ENCODE data around the gene PPIL3.
A peak's percentile ranks its signal among the peaks of the same experiment; 100 is the strongest.
"Not testable (repeated sequence)": the region's sequence is repeated elsewhere in the genome, so short reads cannot be mapped to it uniquely, and the experiment has no call there.

The PPIL3 gene

GRCh38 chr2:200888704-200889625 is at the start of gene PPIL3, which contains the start of gene NIF3L1:
TSS of gene PPIL3 (minus strand) at chr2:200889077. CDS start at chr2:200887615, 1,462 bp downstream.
TSS of gene NIF3L1 (plus strand) at chr2:200889371. CDS start at chr2:200891944, 2,573 bp downstream.
- DNase-seq, result peak; percentile 94 to 97

- no peak for DNase-seq
Observed at GRCh38 chr2:200930947-200931626, 42.2 kb upstream of the PPIL3 start.

GRCh38 chr2:200929334-200930249 is 40.7 kb upstream of the PPIL3 start:
- no peak for DNase-seq

GRCh38 chr2:200922439-200922838 is 33.6 kb upstream of the PPIL3 start:
- DNase-seq, result no peak

- no peak for DNase-seq
Observed at GRCh38 chr2:200913654-200914053, 24.8 kb upstream of the PPIL3 start.

GRCh38 chr2:200909958-200910357 is 21.1 kb upstream of the PPIL3 start:
- DNase-seq, result no peak

- DNase-seq, result peak; percentile 14 to 47
Observed at GRCh38 chr2:200905618-200906296, 16.9 kb upstream of the PPIL3 start.

GRCh38 chr2:200901459-200902072 is 12.7 kb upstream of the PPIL3 start:
- peak; percentile 12 to 74 for DNase-seq

- no peak for DNase-seq
Observed at GRCh38 chr2:200899482-200899881, 10.6 kb upstream of the PPIL3 start.

GRCh38 chr2:200881715-200882249 is 7.1 kb downstream of the PPIL3 start:
- DNase-seq, result not testable (repeated sequence)

- DNase-seq, result no peak
Observed at GRCh38 chr2:200878289-200878880, 10.5 kb downstream of the PPIL3 start.

GRCh38 chr2:200877443-200877842 is 11.4 kb downstream of the PPIL3 start:
- no peak for DNase-seq

GRCh38 chr2:200873560-200873959 is 15.3 kb downstream of the PPIL3 start:
- no peak for DNase-seq

GRCh38 chr2:200871151-200871550 is 17.7 kb downstream of the PPIL3 start:
- DNase-seq, result no peak

- DNase-seq, result no peak
Observed at GRCh38 chr2:200869014-200869413, 19.9 kb downstream of the PPIL3 start.

GRCh38 chr2:200864176-200865034 is 24.5 kb downstream of the PPIL3 start, which contains the start of gene CLK1:
TSS of gene CLK1 (minus strand) at chr2:200864658. CDS start at chr2:200861862, 2,796 bp downstream.
- peak; percentile 87 to 94 for DNase-seq

GRCh38 chr2:200863782-200864175 is 25.1 kb downstream of the PPIL3 start:
- no peak for DNase-seq

- peak; percentile 8 to 31 for DNase-seq
Observed at GRCh38 chr2:200862532-200863000, 26.3 kb downstream of the PPIL3 start.

GRCh38 chr2:200861617-200862155 is 27.2 kb downstream of the PPIL3 start:
- no peak for DNase-seq

Measured in NCI-H446 (cell line).